ENCODE measurements around the gene TCF7. TPM values are rescaled to one million over a fixed set of nuclear protein-coding genes. Genes with fewer than 3 reads are reported as not detected.

The TCF7 gene
- total and polyA plus RNA-seq, 2 of the 13 experiments (the other 11 are each of a cell fraction or from before 2014, with no cell fraction given), result 6.3 to 6.8 TPM

- no peak for TF ChIP-seq ZBTB2 (CRISPR knock-in tag; IDR thresholded peaks at IDR 0.05; ENCODE audit: low read depth)
- TF ChIP-seq IRF1 (CRISPR knock-in tag; IDR thresholded peaks at IDR 0.05; ENCODE audit: low read depth), result no peak
- no peak for TF ChIP-seq NCOA2 (CRISPR knock-in tag; IDR thresholded peaks at IDR 0.05)
- TF ChIP-seq ZNF362 (CRISPR knock-in tag; IDR thresholded peaks at IDR 0.05; ENCODE audit: borderline replicate concordance), result 0 out of 2 replicates have a peak, but pooled peaks have one; percentile 22
- TF ChIP-seq NRL (CRISPR knock-in tag; IDR thresholded peaks at IDR 0.05; ENCODE audit: borderline replicate concordance), result no peak
- no peak for TF ChIP-seq ADNP (CRISPR knock-in tag; IDR thresholded peaks at IDR 0.05)
- TF ChIP-seq ZNF691 (CRISPR knock-in tag; IDR thresholded peaks at IDR 0.05; ENCODE audit: borderline replicate concordance, low read depth), result no peak
- no peak for TF ChIP-seq MAF1 (CRISPR knock-in tag; IDR thresholded peaks at IDR 0.05; ENCODE audit: borderline replicate concordance)
- no peak for TF ChIP-seq TFAP4 (IDR thresholded peaks at IDR 0.05; ENCODE audit: borderline replicate concordance, low read depth)
- no peak for TF ChIP-seq ELK4 (CRISPR knock-in tag; IDR thresholded peaks at IDR 0.05; ENCODE audit: borderline replicate concordance)
- TF ChIP-seq TGIF2 (CRISPR knock-in tag; IDR thresholded peaks at IDR 0.05), result no peak
- TF ChIP-seq SP5 (CRISPR knock-in tag; IDR thresholded peaks at IDR 0.05; ENCODE audit: borderline replicate concordance, low read depth), result no peak
- no peak for TF ChIP-seq USF2 (IDR thresholded peaks at IDR 0.05; ENCODE audit: low read depth, low read length)
- no peak for TF ChIP-seq USF2 (CRISPR knock-in tag; IDR thresholded peaks at IDR 0.05; ENCODE audit: borderline replicate concordance)
- TF ChIP-seq POLR2AphosphoS2 (IDR thresholded peaks at IDR 0.05; ENCODE audit: low read depth, low read length), result no peak
These were observed 15.1 kb upstream of the TCF7 start (continued) for GRCh38 chr5:134099288-134099872.

Data from HepG2 (cell line).